Measurements from ENCODE around the gene RNF32.
"Not testable (repeated sequence)": the region's sequence is repeated elsewhere in the genome, so short reads cannot be mapped to it uniquely, and the experiment has no call there.

Gene RNF32

GRCh38 chr7:156693627-156694026, 53.1 kb downstream of the RNF32 start:
- H3K4me3 ChIP-seq (ENCODE audit: low read depth, low read length): no peak overlapping the region
- TF ChIP-seq CTCF (IDR thresholded peaks at IDR 0.05; ENCODE audit: insufficient read depth, low read length, missing control alignments): no peak
- ChIA-PET CTCF (no interaction called here), POLR2A (no interaction called here)
- no peak for DNase-seq (ENCODE audit: low read depth, low spot score)

DNA sequence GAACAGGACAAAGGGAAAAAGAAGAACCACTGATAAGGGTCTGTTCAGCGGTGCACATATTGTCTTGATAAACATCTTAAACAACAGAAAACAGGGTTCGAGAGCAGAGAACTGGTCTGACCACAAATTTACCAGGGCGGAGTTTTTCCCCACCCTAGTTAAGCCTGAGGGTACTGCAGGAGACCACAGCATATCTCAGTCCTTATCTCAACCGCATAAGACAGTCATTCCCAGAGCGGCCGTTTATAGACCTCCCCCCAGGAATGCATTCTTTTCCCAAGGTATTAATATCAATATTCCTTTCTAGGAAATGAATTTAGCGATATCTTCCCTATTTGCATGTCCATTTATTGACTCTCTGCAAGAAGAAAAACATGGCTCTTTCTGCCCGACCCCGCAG, 56.7 kb downstream of the RNF32 start:
- CTCF ChIA-PET; DNase-seq (ENCODE audit: low read depth, low spot score); POLR2A ChIA-PET; H3K4me3 ChIP-seq (ENCODE audit: low read depth, low read length): not testable (repeated sequence)

DNA sequence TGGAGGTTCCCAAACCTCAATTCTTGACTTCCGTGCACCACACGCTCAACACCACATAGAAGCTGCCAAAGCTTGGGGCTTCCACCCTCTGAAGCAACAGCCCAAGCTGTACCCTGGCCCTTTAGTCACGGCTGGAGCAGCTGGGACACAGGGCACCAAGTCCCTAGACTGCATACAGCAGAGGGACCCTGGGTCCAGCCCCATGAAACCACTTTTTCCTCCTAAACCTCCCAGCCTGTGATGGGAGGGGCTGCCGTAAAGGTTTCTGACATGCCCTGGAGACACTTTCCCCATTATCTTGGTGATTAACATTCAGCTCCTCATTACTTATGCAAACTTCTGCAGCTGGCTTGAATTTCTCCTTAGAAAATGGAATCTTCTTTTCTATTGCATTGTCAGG, 57.9 kb downstream of the RNF32 start:
- CTCF ChIA-PET; POLR2A ChIA-PET; H3K4me3 ChIP-seq (ENCODE audit: low read depth, low read length); DNase-seq (ENCODE audit: low read depth, low spot score): not testable (repeated sequence)

DNA sequence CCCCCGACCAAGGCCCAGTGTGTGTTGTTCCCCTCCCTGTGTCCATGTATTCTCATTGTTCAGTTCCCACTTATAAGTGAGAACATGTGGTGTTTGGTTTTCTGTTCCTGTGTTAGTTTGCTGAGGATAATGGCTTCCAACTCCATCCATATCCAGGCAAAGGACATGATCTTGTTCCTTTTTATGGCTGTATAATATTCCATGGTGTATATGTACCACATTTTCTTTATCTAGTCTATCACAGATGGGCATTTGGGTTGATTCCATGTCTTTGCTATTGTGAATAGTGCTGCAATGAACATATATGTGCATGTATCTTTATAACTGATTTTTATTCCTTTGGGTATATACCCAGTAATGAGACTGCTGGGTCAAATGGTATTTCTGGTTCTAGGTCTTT, 61.2 kb downstream of the RNF32 start:
- DNase-seq (ENCODE audit: low read depth, low spot score); H3K4me3 ChIP-seq (ENCODE audit: low read depth, low read length); POLR2A ChIA-PET; CTCF ChIA-PET: not testable (repeated sequence)

DNA sequence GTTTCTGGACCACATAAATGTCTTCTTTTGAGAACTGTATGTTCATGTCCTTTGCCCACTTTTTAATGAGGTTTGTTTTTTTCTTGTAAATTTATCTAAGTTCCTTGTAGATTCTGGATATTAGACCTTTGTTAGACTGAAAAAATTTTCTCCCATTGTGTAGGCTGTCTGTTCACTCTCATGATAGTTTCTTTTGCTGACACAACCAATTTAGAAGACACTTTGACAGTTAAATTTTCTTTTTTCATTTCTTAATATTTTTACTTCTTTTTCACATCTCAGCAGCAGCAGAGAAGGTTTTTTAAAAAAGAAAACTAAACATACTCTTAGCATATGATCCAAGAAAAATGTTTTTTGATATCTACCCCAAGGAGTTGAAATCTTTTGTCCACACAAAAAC, 61.8 kb downstream of the RNF32 start:
- no peak for TF ChIP-seq CTCF (IDR thresholded peaks at IDR 0.05; ENCODE audit: insufficient read depth, low read length, missing control alignments)
- ChIA-PET CTCF (no interaction called here), POLR2A (no interaction called here)
- no peak overlapping the region for H3K4me3 ChIP-seq (ENCODE audit: low read depth, low read length)
- no peak for DNase-seq (ENCODE audit: low read depth, low spot score)

DNA sequence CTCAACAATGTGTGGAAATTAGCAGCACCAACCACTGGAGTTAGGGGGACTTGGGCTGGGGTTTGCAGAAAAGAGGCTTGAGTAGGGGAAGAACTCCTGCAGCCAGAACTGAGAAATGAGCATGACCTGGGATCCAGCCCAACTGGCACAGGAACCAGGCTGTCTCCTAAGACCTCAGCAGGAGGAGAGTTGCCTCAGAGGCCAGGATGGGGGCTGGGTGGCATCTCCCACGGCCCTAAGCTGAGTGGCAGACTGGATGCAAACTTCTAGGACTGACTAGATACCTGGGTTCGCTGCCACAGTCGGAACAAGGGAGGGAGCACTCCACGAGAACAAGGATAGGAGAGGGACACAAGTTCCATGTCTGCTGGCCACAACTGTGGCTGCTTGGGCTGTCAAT, 62.6 kb downstream of the RNF32 start:
- no peak overlapping the region for H3K4me3 ChIP-seq (ENCODE audit: low read depth, low read length)
- ChIA-PET CTCF (no interaction called here), POLR2A (no interaction called here)
- no peak for TF ChIP-seq CTCF (IDR thresholded peaks at IDR 0.05; ENCODE audit: insufficient read depth, low read length, missing control alignments)
- DNase-seq (ENCODE audit: low read depth, low spot score): no peak

- DNase-seq (ENCODE audit: low read depth, low spot score): no peak
- CTCF ChIA-PET: no interaction called here
- H3K4me3 ChIP-seq (ENCODE audit: low read depth, low read length): no peak overlapping the region
- TF ChIP-seq CTCF (IDR thresholded peaks at IDR 0.05; ENCODE audit: insufficient read depth, low read length, missing control alignments): no peak
- POLR2A ChIA-PET: no interaction called here
Observed at GRCh38 chr7:156703773-156704482, 63.4 kb downstream of the RNF32 start.

- TF ChIP-seq CTCF (IDR thresholded peaks at IDR 0.05; ENCODE audit: insufficient read depth, low read length, missing control alignments): no peak
- ChIA-PET POLR2A (no interaction called here), CTCF (no interaction called here)
- DNase-seq (ENCODE audit: low read depth, low spot score): no peak
- no peak overlapping the region for H3K4me3 ChIP-seq (ENCODE audit: low read depth, low read length)
Observed at GRCh38 chr7:156722043-156722826, 81.7 kb downstream of the RNF32 start.
